ENCODE measurements around the gene NDUFC2.

NDUFC2 gene

GRCh38 chr11:78025378-78025777, 54.3 kb downstream of the NDUFC2 start:
- DNase-seq = no peak

GRCh38 chr11:78023426-78023825, 56.2 kb downstream of the NDUFC2 start:
- DNase-seq = no peak

- no peak for DNase-seq
Measured at GRCh38 chr11:78022397-78023396, 57.0 kb downstream of the NDUFC2 start, which contains the start of gene KCTD14. Gene KCTD14 (minus strand): TSS chr11:78023276. CDS start chr11:78023249, 27 bp downstream.

GRCh38 chr11:78021611-78022010, 58.1 kb downstream of the NDUFC2 start:
- no peak for DNase-seq

- no peak for DNase-seq
Measured at GRCh38 chr11:78020246-78020645, 59.4 kb downstream of the NDUFC2 start.

GRCh38 chr11:78019808-78020207, 59.9 kb downstream of the NDUFC2 start:
- no peak for DNase-seq

All from stimulated activated CD4-positive, alpha-beta T cell treated with anti-CD3 and anti-CD28 coated beads, Interleukin-4, amount 100 ng/mL, for 4 hours (primary cell).